Right lobe of liver (tissue), 4 donors: ENCODE results near the gene PRKACG.

Source experiments
- POLR2A ChIP-seq: fragments of 450-650 bp; IDR thresholded peaks from one replicate; pipeline ENCODE4 v1.6.1; 2017; ENCODE audit warnings: antibody characterized with exemption, mild to moderate bottlenecking
- TF ChIP-seq, protein P1 (sequence below), 4 donors: fragments of 200-600 bp in 3 of 4; fragments of 450-650 bp in 1 of 4; IDR thresholded peaks; one replicate each; pipeline versions ENCODE4 v1.5.1 to v1.8.0; 2016 to 2022; ENCODE audit warnings: antibody characterized with exemption in 4 of 4, mild to moderate bottlenecking in 2 of 4
- donor health status: DM: no; HTN: no; CAD: no.
- donor health status: DM: no; HTN: no; CAD: no.
- donor health status: DM: no; HTN: yes; CAD: no.

DNA sequence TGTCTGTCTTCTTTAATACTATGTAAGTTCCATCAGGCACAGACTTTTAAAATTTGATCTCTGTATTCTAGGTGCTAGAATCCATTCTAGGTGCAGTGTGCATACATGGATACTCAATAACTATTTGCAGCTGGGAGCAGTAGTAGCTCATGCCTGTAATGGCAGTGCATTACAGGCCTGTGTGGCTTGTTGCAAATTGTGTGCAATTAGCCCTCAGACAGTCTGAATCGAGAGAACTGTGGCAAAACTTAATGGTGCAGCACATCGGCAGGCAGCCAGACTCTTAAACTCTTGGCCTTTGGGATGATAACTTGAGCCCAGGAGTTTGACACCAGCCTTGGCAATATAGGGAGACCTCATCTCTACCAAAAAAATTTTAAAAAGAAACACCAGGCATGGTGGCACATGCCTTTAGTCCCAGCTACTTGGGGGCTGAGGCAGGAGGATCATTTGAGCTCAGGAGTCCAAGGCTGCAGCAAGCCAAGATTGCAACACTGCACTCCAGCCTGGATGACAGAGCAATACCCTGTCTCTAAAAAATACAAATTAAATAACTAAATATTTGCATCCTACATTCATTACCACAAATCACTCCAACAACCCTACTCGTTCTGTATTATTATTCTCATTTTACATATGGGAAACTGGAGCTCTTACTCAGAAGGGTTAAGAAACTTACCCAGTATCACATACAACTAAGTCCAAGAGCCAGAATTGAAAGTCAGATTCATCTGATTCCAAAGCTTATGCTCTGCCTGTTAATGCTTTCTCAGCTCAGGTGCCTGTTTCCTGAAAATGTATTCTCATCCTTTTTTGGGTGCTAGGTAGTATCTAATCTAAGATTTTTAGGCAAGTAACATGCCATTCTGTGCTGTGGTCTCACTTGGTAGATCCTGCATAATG, 30.1 kb downstream of the PRKACG start:
- TF ChIP-seq POLR2A: no peak
- TF ChIP-seq, protein P1, sequence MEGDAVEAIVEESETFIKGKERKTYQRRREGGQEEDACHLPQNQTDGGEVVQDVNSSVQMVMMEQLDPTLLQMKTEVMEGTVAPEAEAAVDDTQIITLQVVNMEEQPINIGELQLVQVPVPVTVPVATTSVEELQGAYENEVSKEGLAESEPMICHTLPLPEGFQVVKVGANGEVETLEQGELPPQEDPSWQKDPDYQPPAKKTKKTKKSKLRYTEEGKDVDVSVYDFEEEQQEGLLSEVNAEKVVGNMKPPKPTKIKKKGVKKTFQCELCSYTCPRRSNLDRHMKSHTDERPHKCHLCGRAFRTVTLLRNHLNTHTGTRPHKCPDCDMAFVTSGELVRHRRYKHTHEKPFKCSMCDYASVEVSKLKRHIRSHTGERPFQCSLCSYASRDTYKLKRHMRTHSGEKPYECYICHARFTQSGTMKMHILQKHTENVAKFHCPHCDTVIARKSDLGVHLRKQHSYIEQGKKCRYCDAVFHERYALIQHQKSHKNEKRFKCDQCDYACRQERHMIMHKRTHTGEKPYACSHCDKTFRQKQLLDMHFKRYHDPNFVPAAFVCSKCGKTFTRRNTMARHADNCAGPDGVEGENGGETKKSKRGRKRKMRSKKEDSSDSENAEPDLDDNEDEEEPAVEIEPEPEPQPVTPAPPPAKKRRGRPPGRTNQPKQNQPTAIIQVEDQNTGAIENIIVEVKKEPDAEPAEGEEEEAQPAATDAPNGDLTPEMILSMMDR (IDR thresholded peaks at IDR 0.05): no peak
